H9 (cell line): ENCODE data around the gene RIMBP3C. TPM values are rescaled to one million over a fixed set of nuclear protein-coding genes. Genes with fewer than 3 reads are reported as not detected.

Source experiments
- DNase-seq: peaks from one replicate; pipeline ENCODE4 v3.0.0-alpha.2; 2017
- H2AFZ ChIP-seq: one replicate; pipeline ENCODE4 v1.6.1; 2013; ENCODE audit warnings: mild to moderate bottlenecking, low read length, control low read depth, moderate library complexity
- H2AK5ac ChIP-seq: 2 replicates; pipeline ENCODE4 v1.6.1; 2013; ENCODE audit warnings: low read length, control low read depth, mixed read lengths; ENCODE audit not compliant: insufficient read length
- H2BK120ac ChIP-seq: one replicate; pipeline ENCODE4 v1.6.1; 2013; ENCODE audit warnings: low read depth, mild to moderate bottlenecking, low read length, control low read depth, inconsistent platforms; ENCODE audit not compliant: poor library complexity, severe bottlenecking
- H2BK12ac ChIP-seq: 2 replicates; pipeline ENCODE4 v1.6.1; 2013; ENCODE audit warnings: low read length, control low read depth, mixed read lengths, low read depth; ENCODE audit not compliant: insufficient read length
- H2BK15ac ChIP-seq: 2 replicates; pipeline ENCODE4 v1.6.1; 2013; ENCODE audit warnings: low read depth, low read length, control low read depth
- H2BK20ac ChIP-seq: one replicate; pipeline ENCODE4 v1.6.1; 2013; ENCODE audit warnings: low read depth, mild to moderate bottlenecking, low read length, control low read depth, inconsistent platforms; ENCODE audit not compliant: poor library complexity, severe bottlenecking
- H2BK5ac ChIP-seq: 2 replicates; pipeline ENCODE4 v1.6.1; 2013; ENCODE audit warnings: low read length, control low read depth, mixed read lengths; ENCODE audit not compliant: insufficient read length
- H3K14ac ChIP-seq: 2 replicates; pipeline ENCODE4 v1.6.1; 2013; ENCODE audit warnings: low read length, control low read depth; ENCODE audit not compliant: insufficient read depth
- H3K18ac ChIP-seq: 2 replicates; pipeline ENCODE4 v1.6.1; 2013; ENCODE audit warnings: low read depth, mild to moderate bottlenecking, mixed read lengths, low read length, control low read depth; ENCODE audit not compliant: insufficient read length
- H3K23ac ChIP-seq: 2 replicates; pipeline ENCODE4 v1.6.1; 2013; ENCODE audit warnings: low read length, control low read depth, mixed read lengths, low read depth; ENCODE audit not compliant: insufficient read length
- H3K23me2 ChIP-seq: 2 replicates; pipeline ENCODE4 v1.6.1; 2013; ENCODE audit warnings: low read depth, mild to moderate bottlenecking, mixed read lengths, low read length, control low read depth; ENCODE audit not compliant: insufficient read length, poor library complexity, severe bottlenecking
- H3K27ac ChIP-seq: 2 replicates; pipeline ENCODE4 v1.5.1; 2013; ENCODE audit warnings: low read length, control low read depth, mixed read lengths, low read depth; ENCODE audit not compliant: insufficient read length
- H3K27me3 ChIP-seq: 2 replicates; pipeline ENCODE4 v1.6.1; 2013; ENCODE audit warnings: low read length, control low read depth, inconsistent platforms; ENCODE audit not compliant: insufficient read depth
- H3K4ac ChIP-seq: 2 replicates; pipeline ENCODE4 v1.6.1; 2013; ENCODE audit warnings: low read depth, mild to moderate bottlenecking, control low read depth, inconsistent platforms, low read length, moderate library complexity
- H3K4me1 ChIP-seq: 2 replicates; pipeline ENCODE4 v1.6.1; 2013; ENCODE audit warnings: low read length, control low read depth, inconsistent platforms; ENCODE audit not compliant: insufficient read depth
- H3K4me2 ChIP-seq: 2 replicates; pipeline ENCODE4 v1.6.1; 2013; ENCODE audit warnings: low read length, control low read depth, mixed read lengths; ENCODE audit not compliant: insufficient read length, insufficient read depth
- H3K56ac ChIP-seq: 2 replicates; pipeline ENCODE4 v1.6.1; 2013; ENCODE audit warnings: low read depth, mild to moderate bottlenecking, mixed read lengths, low read length, control low read depth; ENCODE audit not compliant: insufficient read length
- H3K79me1 ChIP-seq: 2 replicates; pipeline ENCODE4 v1.6.1; 2013; ENCODE audit warnings: low read depth, mild to moderate bottlenecking, moderate library complexity, low read length, control low read depth, inconsistent platforms; ENCODE audit not compliant: insufficient read depth, poor library complexity, severe bottlenecking
- H3K79me2 ChIP-seq: 2 replicates; pipeline ENCODE4 v1.6.1; 2013; ENCODE audit warnings: low read length, control low read depth, inconsistent platforms; ENCODE audit not compliant: insufficient read depth
- H3K9ac ChIP-seq: 2 replicates; pipeline ENCODE4 v1.6.1; 2013; ENCODE audit warnings: low read length, control low read depth, mixed read lengths; ENCODE audit not compliant: insufficient read length; ENCODE audit errors: extremely low read depth
- H3K9me3 ChIP-seq: one replicate; pipeline ENCODE4 v1.6.1; 2013; ENCODE audit warnings: low read depth, low read length, inconsistent platforms; ENCODE audit not compliant: control insufficient read depth
- H3T11ph ChIP-seq: one replicate; pipeline ENCODE4 v1.6.1; 2013; ENCODE audit warnings: mild to moderate bottlenecking, low read length, control low read depth, inconsistent platforms
- H4K20me1 ChIP-seq: one replicate; pipeline ENCODE4 v1.6.1; 2013; ENCODE audit not compliant: control insufficient read depth, insufficient read length, insufficient read depth
- H4K5ac ChIP-seq: 2 replicates; pipeline ENCODE4 v1.6.1; 2013; ENCODE audit warnings: low read depth, mild to moderate bottlenecking, mixed read lengths, low read length, control low read depth; ENCODE audit not compliant: insufficient read length
- H4K8ac ChIP-seq: replicated peaks from 2 replicates; pipeline ENCODE4 v1.6.1; 2013; ENCODE audit warnings: low read length, control low read depth, mixed read lengths, low read depth; ENCODE audit not compliant: insufficient read length
- H4K91ac ChIP-seq: 2 replicates; pipeline ENCODE4 v1.6.1; 2013; ENCODE audit warnings: low read depth, mild to moderate bottlenecking, moderate library complexity, mixed read lengths, low read length, control low read depth; ENCODE audit not compliant: insufficient read length
- H3K27ac Mint-ChIP-seq, 3 experiments: 2 replicates in 2 of 3; 3 replicates in 1 of 3; pipeline ENCODE4 v1.8.0; 2020 to 2021; ENCODE audit warnings: mixed read lengths in 3 of 3, mild to moderate bottlenecking in 1 of 3, moderate library complexity in 1 of 3
- H3K27me3 Mint-ChIP-seq: 2 replicates; pipeline ENCODE4 v1.8.0; 2021; ENCODE audit warnings: low read depth, mild to moderate bottlenecking, moderate library complexity, mixed read lengths
- H3K36me3 Mint-ChIP-seq, 3 experiments: 2 replicates in 2 of 3; 3 replicates in 1 of 3; pipeline ENCODE4 v1.8.0; 2020 to 2021; ENCODE audit warnings: low read depth in 3 of 3, mixed read lengths in 3 of 3; ENCODE audit not compliant: insufficient read depth in 1 of 3
- H3K4me1 Mint-ChIP-seq, 2 experiments: 2 replicates each; pipeline ENCODE4 v1.8.0; 2020; ENCODE audit warnings: mixed read lengths in 2 of 2
- H3K4me3 Mint-ChIP-seq, 2 experiments: 2 replicates in 1 of 2; 3 replicates in 1 of 2; pipeline ENCODE4 v1.8.0; 2020 to 2021; ENCODE audit warnings: mild to moderate bottlenecking in 2 of 2, mixed read lengths in 2 of 2, moderate library complexity in 1 of 2
- H3K9me3 Mint-ChIP-seq, 2 experiments: 2 replicates in 1 of 2; 3 replicates in 1 of 2; pipeline ENCODE4 v1.8.0; 2020; ENCODE audit warnings: mild to moderate bottlenecking in 2 of 2, mixed read lengths in 2 of 2, moderate library complexity in 1 of 2
- CTCF ChIP-seq: fragments of 200-600 bp; sonication (generic); conservative IDR thresholded peaks from 3 replicates; pipeline ENCODE4 v1.8.0; 2021; ENCODE audit warnings: antibody characterized with exemption, mild to moderate bottlenecking
- WGBS: extraction: QIAGEN DNeasy Blood & Tissue Kit; methylation state at CpG from one replicate; pipeline ENCODE4 v1.1.7; 2013; ENCODE audit warnings: missing lambda C conversion rate, low lambda C conversion rate, mixed read lengths; ENCODE audit not compliant: insufficient read length; ENCODE audit errors: extremely low coverage; 5-methylcytosine and 5-hydroxymethylcytosine counted together
- total RNA-seq: library from RNA; stranded (reverse); gene quantifications from 2 replicates; pipeline ENCODE4 v1.2.1, GENCODE V29; 2021

RIMBP3C gene
- total RNA-seq, 1 experiment from 2014 or later = 0.44 TPM

GRCh38 chr22:21594865-21595452 is 43.7 kb upstream of the RIMBP3C start:
- Histone ChIP-seq H2BK120ac (no peak overlapping the region), H3K79me1 (peaks cover 17% of the 10 kb centered on the region), H4K91ac (no peak overlapping the region), H2BK5ac (no peak overlapping the region), H4K8ac (no peak overlapping the region), H2AK5ac (no peak overlapping the region), H4K5ac (no peak overlapping the region), H3K4ac (no peak overlapping the region), H2AFZ (no peak overlapping the region), H3K56ac (no peak overlapping the region), H2BK12ac (no peak overlapping the region), H2BK15ac (no peak overlapping the region), H3T11ph (no peak overlapping the region), H3K27ac (no peak overlapping the region), H3K23ac (no peak overlapping the region), H3K4me1 (no peaks in the 10 kb centered on the region), H3K23me2 (peaks cover 3% of the 10 kb centered on the region), H3K4me2 (no peak overlapping the region), H4K20me1 (peaks cover 2% of the 10 kb centered on the region), H3K9ac (no peak overlapping the region), H2BK20ac (no peak overlapping the region), H3K79me2 (peaks cover 39% of the 10 kb centered on the region; the same call in 1 of the 2 replicates), H3K18ac (no peak overlapping the region), H3K27me3 (no peaks in the 10 kb centered on the region), H3K14ac (no peak overlapping the region), H3K9me3 (no peaks in the 10 kb centered on the region)
- Mint-ChIP-seq H3K9me3 (no peaks in the 10 kb centered on the region), H3K4me1 (peaks cover 9 to 15% of the 10 kb centered on the region in 2 experiments), H3K36me3 (peaks cover 34 to 53% (median 48%) of the 10 kb centered on the region in 3 experiments; a peak in 6 of 7 replicates), H3K27me3 (no peaks in the 10 kb centered on the region), H3K4me3 (no peak overlapping the region), H3K27ac (no peak overlapping the region)
- TF ChIP-seq CTCF = no peak
- no CpG with 5 or more reads among the region's 5 CpGs for WGBS
- DNase-seq = no peak
